HG03159 (cell line): ENCODE results near the gene ISM1.

ENCODE experiments used
- ATAC-seq: cut with Tn5 transposase; IDR thresholded peaks from one replicate; pipeline ENCODE4 v1.9.1; 2021; ENCODE audit warnings: mild to moderate bottlenecking, moderate library complexity; ENCODE audit not compliant: unreplicated experiment

Gene ISM1

GRCh38 chr20:13340088-13340487 lies 119.0 kb downstream of the ISM1 start:
- no peak for ATAC-seq

GRCh38 chr20:13341737-13342393 lies 120.8 kb downstream of the ISM1 start:
- ATAC-seq: peak; percentile 38

- ATAC-seq: no peak
Measured at GRCh38 chr20:13342469-13343242, 121.6 kb downstream of the ISM1 start.

GRCh38 chr20:13344671-13345070 lies 123.6 kb downstream of the ISM1 start:
- no peak for ATAC-seq

GRCh38 chr20:13348311-13349234 lies 127.5 kb downstream of the ISM1 start:
- no peak for ATAC-seq

- no peak for ATAC-seq
Measured at GRCh38 chr20:13349235-13349604, 128.1 kb downstream of the ISM1 start.
